ENCODE data around the gene UFM1. TPM values are rescaled to one million over a fixed set of nuclear protein-coding genes. Genes with fewer than 3 reads are reported as not detected.

UFM1 gene
- total RNA-seq, 4 donors from 2014 or later = 35.2 to 56.7 (median 40.5) TPM

- no peak for DNase-seq (ENCODE audit: low spot score in 2 of 2)
- H3K4me1 ChIP-seq = no peaks in the 10 kb centered on the region
- H3K9me3 ChIP-seq = no peaks in the 10 kb centered on the region
- no peak overlapping the region for H3K4me3 ChIP-seq
- no peaks in the 10 kb centered on the region for H3K27me3 ChIP-seq
- H3K27ac ChIP-seq = no peak overlapping the region
- TF ChIP-seq POLR2A (IDR thresholded peaks at IDR 0.05) = no peak
- TF ChIP-seq EP300 (IDR thresholded peaks at IDR 0.05) = no peak
- TF ChIP-seq, protein P1, sequence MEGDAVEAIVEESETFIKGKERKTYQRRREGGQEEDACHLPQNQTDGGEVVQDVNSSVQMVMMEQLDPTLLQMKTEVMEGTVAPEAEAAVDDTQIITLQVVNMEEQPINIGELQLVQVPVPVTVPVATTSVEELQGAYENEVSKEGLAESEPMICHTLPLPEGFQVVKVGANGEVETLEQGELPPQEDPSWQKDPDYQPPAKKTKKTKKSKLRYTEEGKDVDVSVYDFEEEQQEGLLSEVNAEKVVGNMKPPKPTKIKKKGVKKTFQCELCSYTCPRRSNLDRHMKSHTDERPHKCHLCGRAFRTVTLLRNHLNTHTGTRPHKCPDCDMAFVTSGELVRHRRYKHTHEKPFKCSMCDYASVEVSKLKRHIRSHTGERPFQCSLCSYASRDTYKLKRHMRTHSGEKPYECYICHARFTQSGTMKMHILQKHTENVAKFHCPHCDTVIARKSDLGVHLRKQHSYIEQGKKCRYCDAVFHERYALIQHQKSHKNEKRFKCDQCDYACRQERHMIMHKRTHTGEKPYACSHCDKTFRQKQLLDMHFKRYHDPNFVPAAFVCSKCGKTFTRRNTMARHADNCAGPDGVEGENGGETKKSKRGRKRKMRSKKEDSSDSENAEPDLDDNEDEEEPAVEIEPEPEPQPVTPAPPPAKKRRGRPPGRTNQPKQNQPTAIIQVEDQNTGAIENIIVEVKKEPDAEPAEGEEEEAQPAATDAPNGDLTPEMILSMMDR (IDR thresholded peaks at IDR 0.05) = no peak
- no peak for TF ChIP-seq POLR2AphosphoS5 (IDR thresholded peaks at IDR 0.05)
- no peaks in the 10 kb centered on the region for H3K36me3 ChIP-seq
Observed at GRCh38 chr13:38401276-38401675, 51.6 kb downstream of the UFM1 start.

GRCh38 chr13:38405216-38405615, 55.6 kb downstream of the UFM1 start:
- H3K9me3 ChIP-seq = no peaks in the 10 kb centered on the region
- no peak for DNase-seq (ENCODE audit: low spot score in 2 of 2)
- no peaks in the 10 kb centered on the region for H3K27me3 ChIP-seq
- no peaks in the 10 kb centered on the region for H3K4me1 ChIP-seq
- WGBS = 28% methylated on average over 1 of the region's 1 CpG
- H3K27ac ChIP-seq = no peak overlapping the region
- H3K36me3 ChIP-seq = no peaks in the 10 kb centered on the region
- TF ChIP-seq POLR2A (IDR thresholded peaks at IDR 0.05) = no peak
- no peak for TF ChIP-seq EP300 (IDR thresholded peaks at IDR 0.05)
- TF ChIP-seq, protein P1 (IDR thresholded peaks at IDR 0.05) = no peak
- no peak for TF ChIP-seq POLR2AphosphoS5 (IDR thresholded peaks at IDR 0.05)
- no peak overlapping the region for H3K4me3 ChIP-seq

DNA sequence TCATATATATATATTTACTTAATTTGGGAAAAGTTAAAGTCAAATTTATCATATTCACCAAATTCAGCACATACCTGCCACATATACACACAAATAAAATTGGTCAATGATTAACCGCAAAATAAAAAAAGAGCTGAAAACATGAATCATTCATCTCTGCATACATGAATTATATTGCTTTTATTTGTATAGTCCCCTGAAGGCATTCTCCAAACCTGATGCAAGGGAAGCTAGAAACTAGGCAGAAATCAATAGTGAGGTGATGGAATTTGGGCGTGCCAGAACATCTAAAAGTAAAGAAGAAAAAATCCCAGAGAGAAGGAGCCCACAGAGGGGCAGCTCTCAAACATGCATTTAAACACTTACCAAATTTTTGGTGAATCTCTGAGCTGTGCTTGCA, 60.1 kb downstream of the UFM1 start:
- Histone ChIP-seq H3K4me3 (no peak overlapping the region), H3K4me1 (no peaks in the 10 kb centered on the region), H3K27ac (no peak overlapping the region), H3K27me3 (no peaks in the 10 kb centered on the region), H3K36me3 (no peaks in the 10 kb centered on the region), H3K9me3 (no peaks in the 10 kb centered on the region)
- no peak for DNase-seq (ENCODE audit: low spot score in 2 of 2)
- no peak for TF ChIP-seq POLR2AphosphoS5 (IDR thresholded peaks at IDR 0.05)
- TF ChIP-seq, protein P1 (IDR thresholded peaks at IDR 0.05) = no peak
- TF ChIP-seq EP300 (IDR thresholded peaks at IDR 0.05) = no peak
- TF ChIP-seq POLR2A (IDR thresholded peaks at IDR 0.05) = no peak
- WGBS = 59% methylated on average over 2 of the region's 2 CpGs

GRCh38 chr13:38412266-38412665, 62.6 kb downstream of the UFM1 start:
- DNase-seq (ENCODE audit: low spot score in 2 of 2) = no peak
- H3K9me3 ChIP-seq = no peaks in the 10 kb centered on the region
- H3K4me3 ChIP-seq = no peak overlapping the region
- no peaks in the 10 kb centered on the region for H3K4me1 ChIP-seq
- no peaks in the 10 kb centered on the region for H3K36me3 ChIP-seq
- WGBS = 26% methylated on average over 1 of the region's 1 CpG
- H3K27ac ChIP-seq = no peak overlapping the region
- TF ChIP-seq POLR2AphosphoS5 (IDR thresholded peaks at IDR 0.05) = no peak
- TF ChIP-seq, protein P1 (IDR thresholded peaks at IDR 0.05) = no peak
- TF ChIP-seq POLR2A (IDR thresholded peaks at IDR 0.05) = no peak
- no peak for TF ChIP-seq EP300 (IDR thresholded peaks at IDR 0.05)
- no peaks in the 10 kb centered on the region for H3K27me3 ChIP-seq
